Endometrium (tissue), 2 donors: Measurements from ENCODE around the gene ZMYND10.

ENCODE experiments used
- FAIRE-seq: peaks from 2 replicates; lab custom pipeline; 2012; peaks lifted over from hg19 to GRCh38; lab: Jason Lieb, UNC
- donor health status: control.
- donor health status: control.

The ZMYND10 gene

DNA sequence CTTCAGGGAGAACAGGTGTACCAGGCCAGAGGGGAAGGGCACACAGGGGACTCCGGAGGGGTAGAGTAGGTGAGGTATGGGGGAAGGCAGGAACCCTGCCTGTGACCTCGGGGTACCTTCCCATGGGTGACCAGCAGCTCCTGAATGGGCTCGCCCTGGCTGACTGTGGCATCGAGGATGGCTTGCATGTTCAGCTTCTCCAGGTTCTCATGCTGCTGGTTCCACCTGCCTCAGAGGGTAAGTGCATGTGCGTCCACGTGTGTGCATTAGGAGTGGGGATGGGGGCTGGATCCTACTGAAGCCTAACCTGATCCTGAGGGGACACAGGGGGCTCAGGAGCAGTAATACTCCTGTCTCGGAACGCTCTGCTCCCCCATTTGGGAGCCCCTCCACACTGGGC lies 524 bp downstream of the ZMYND10 start:
- FAIRE-seq: no peak

DNA sequence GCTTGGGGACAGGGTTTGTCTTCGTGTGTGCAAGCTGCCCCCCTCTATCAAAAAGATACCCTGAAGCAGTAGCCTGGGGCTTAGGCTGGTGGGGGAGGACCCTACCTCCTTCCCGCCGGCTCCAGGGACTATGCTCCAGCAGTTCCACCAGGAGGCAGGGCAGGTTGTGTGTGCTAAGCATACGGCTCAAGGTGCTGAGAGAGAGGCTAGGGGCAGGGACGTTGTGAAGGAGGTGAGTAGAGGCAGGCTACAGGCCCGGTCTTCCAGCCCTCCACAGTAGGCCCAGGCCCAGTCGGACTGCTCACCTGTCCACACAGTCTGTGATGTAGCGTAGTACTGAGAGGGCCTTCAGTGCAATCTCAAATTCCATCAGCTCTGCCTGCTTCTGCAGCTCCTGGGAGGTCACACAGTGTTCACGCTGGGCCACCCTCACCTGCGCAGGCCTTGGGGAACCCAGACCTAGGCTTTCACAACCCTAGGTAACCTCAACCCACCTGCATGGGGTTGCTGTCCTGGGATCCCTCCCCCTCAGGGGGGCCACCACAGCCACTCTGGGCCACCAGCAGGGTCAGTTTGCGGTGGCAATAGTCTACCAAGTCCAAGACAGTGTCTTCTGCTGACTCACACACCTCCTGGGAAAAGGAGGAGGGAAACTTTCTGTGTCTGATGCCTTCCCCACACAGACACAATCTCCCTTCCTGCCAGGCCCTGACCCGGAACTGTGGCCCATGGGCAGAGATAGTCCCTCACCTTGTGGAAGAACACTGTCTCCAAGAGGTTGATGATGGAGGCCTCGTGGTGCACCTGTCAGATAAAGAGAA lies 2.5 kb downstream of the ZMYND10 start:
- no peak for FAIRE-seq

DNA sequence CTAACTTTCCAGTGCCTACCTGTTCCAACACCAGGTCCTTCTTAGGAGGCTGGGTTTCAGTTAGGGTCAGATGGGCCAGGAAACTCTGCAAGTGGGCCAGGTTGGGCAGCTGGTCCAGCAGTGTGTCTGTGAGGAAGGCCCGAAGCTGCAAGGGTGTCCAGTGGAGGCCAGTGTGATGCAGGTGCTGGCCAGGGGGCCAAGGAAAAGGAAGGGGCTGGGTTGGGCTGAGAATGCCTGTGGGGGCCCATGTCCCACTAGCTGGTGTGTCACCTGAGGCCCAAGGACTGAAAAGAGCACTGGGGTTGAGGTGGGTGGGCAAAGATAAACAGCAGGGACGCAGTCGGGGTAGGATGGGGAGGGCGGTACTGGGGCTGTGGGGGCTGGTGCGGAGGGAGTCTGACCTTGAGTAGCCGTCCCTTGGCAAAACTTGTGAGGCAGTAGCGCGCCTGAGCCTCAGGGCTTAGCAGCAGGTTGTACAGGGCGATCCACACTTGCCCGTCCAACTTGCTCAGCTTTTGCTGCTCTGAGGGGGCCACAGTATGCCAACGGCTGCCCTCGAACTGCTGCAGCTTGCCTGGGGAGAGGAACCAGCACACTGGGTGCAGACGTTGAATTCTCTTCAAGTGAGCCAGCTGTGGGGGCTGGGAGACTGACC lies 3.4 kb downstream of the ZMYND10 start:
- no peak for FAIRE-seq

DNA sequence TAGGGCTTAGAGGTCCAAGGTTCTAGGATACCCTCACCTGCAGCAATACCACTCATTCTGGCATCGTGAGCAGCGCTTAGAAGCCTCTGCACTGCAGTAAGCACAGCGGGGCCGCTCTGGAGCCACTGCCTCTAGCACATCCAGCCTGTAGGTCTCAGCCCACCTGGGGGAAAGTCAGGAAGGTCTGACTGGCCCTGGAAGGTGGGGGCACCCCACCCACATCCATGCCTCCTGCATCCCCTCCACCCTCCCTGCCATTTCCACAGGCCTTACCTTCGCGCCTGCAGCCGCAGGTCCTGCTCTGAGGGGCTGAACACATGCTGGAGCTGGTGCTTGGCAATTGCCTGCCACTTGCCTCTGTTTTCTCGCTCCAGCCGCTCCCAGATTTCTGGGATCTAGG lies 4.0 kb downstream of the ZMYND10 start:
- FAIRE-seq: no peak

DNA sequence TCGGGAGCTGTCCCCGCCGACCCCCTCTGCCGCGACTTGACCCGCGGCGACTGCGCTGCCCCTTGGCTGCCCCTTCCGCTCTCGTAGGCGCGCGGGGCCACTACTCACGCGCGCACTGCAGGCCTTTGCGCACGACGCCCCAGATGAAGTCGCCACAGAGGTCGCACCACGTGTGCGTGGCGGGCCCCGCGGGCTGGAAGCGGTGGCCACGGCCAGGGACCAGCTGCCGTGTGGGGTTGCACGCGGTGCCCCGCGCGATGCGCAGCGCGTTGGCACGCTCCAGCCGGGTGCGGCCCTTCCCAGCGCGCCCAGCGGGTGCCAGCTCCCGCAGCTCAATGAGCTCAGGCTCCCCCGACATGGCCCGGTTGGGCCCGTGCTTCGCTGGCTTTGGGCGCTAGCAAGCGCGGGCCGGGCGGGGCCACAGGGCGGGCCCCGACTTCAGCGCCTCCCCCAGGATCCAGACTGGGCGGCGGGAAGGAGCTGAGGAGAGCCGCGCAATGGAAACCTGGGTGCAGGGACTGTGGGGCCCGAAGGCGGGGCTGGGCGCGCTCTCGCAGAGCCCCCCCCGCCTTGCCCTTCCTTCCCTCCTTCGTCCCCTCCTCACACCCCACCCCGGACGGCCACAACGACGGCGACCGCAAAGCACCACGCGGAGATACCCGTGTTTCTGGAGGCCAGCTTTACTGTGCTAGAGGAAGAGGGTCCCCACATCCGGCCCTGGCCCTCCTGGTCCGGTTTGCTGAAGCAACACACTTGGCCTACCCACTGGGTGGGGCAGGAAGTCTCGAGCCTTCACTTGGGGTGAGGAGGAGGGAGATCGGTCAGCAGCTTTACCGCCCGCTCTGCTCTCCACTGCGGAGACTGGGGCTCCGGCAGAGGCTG lies 4.8 kb downstream of the ZMYND10 start, which contains the start of gene RASSF1:
Gene RASSF1 (minus strand): TSS at position 389 of the 882 bp plus-strand sequence. CDS start 31 bp downstream, at position 358.
- FAIRE-seq: no peak

DNA sequence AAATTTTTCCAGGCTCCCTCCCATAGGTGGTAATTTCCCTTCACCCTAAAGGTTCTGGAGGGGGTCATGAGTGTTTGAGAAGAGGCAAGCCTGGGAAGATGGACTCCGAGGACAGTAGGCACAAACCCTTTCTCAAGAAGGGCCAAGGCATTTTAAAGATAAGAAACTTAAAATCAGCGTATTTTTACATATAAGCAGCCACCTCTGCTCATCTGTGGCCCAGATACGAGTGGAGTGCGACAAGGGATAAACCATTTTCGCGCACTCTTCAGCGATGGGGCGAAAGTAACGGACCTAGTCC lies 5.4 kb downstream of the ZMYND10 start:
- no peak for FAIRE-seq

DNA sequence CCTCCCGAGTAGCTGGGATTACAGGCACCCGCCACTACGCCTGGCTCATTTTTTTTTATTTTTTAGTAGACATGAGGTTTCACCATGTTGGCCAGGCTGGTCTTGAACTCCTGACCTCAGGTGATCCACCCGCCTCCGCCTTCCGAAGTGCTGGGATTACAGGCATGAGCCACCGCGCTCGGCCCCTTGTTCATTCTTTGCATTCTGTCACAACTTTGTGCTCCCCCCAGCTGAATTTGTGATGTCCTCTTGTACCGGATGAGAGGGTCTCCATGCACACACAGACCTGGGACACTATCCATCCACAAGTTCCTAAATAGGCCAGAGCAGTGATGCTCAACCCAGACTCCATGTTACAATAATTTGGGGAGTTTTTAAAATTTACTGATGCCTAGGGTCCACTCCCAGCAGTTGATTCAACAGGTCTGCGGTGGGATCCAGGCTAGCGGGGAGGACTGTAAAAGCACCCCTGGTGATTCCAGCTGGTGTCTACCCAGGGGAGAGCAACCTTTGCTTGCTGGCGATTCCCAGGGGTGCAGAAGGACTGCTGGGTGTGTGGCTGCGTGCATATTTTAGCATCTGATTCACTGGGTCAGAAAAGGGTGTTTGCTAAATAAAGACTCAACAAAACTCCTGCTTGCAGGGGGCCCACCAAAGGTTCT lies 5.9 kb downstream of the ZMYND10 start:
- no peak for FAIRE-seq

DNA sequence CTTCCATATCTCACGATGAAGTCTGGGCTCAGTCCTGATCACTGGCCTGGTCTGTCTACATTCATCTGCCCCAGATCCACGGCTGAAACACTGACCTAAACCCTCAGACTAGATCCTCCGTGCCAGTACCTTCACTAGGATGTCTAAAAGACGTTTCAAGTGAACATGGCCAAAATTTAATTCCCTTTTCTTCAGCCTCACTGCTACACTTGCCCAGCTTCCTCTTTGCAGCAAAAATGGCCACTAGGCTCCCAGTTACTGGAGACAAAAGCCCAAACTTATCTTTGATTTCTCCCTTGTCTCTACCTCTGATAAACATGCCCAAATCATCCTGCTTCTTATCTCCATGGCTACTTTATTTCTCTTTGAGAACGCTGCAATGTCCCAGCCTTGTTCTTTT lies 6.6 kb downstream of the ZMYND10 start:
- no peak for FAIRE-seq

DNA sequence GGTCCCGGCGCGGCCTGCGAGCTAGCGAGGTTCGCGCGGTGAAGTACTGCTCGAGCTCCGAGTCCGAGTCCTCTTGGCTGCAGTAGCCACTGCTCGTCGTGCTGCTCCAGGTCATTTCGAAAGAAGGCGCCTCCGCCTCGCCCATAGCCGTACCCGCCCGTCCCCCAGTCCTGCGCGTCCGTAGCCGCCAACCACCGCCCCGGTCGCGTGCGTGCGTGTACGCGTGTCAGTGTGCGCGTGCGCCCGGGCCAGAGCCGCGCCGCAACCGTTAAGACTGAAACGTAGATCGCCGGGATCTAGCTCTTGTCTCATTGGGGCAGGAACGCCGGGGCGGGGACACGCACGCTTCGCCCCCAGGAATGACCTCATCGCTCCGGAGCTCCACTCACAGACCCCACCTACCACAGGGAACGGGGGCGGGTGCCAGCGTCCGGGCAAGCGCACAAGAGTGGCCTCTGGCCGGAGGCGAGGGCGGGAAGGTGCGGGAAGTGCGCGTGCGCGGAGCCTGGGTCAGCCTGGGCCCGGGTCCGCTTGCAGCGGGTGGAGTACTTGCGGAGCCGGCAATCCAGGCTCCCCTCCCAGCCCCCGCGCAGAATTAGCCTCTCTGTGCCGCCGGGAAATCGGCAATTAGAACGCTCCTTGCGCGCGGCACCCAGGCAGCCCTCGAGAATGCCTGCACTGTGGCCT lies 8.2 kb downstream of the ZMYND10 start:
- FAIRE-seq: peak; percentile 95

DNA sequence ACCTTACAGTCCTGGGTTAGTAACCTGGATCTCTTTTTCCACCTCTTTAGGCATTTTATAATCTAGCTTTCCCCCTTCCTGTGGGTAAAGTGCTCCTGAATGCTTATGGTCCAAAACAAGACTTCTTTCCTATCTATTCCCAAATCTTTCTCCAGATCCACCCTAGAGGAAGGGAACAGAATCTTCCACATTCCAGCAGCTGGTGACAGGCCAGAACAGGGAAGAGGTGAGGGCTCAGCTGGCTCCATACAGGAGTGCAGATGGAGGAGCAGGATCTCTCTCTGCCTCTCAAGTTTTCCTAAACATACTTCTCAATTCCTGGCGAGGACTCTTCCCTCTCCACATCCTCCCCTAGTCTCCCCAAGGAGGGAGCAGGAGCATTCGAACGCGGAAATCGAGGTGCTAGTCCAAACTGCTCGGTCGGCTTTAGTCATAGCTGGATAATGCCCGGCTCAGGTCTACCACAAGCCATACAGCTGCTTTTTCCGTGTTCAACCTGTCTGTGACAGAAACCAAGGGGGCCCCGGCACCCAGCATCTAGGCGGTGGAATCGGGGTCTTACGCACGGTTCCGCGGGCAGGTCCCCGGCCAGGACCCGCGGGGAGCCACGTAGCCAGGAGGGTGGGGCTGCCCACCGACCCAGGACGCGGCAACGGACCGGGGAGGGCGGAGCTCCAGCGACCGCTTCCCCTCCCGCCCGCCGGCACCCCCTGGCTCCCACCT lies 8.9 kb downstream of the ZMYND10 start:
- FAIRE-seq: no peak

DNA sequence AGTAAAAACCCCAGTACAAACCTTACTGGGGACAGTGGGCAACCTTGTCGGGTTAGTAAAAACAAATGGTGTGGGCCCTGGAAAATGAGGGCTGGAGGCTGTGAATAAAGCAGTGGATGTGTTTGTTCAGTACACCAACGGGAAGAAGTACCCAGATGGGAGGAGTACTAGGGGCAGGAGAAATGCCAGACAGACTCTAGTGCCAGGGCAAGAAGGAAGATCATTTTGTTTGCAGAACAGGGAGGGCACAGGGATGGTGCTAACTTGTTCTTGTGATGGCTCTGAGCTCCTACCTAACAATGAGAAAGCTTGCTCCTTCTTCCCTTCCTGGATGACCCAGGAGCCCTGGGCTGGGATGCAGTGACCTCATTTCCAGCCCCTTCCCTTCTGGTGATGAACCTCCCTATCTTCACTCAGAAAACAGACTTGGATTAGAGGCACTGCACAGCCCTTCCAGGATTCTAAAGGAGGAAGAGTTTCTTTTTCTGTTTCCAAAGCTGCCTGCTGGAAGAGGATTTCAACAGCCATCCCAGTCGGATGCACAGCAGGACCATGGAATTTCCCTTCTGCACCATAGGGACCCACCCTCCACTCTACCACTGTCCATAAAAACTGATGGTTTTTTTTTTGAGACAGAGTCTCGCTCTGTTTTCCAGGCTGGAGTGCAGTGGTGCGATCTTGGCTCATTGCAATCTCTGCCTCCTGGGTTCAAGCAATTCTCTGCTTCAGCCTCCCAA lies 11.0 kb downstream of the ZMYND10 start:
- FAIRE-seq: no peak

DNA sequence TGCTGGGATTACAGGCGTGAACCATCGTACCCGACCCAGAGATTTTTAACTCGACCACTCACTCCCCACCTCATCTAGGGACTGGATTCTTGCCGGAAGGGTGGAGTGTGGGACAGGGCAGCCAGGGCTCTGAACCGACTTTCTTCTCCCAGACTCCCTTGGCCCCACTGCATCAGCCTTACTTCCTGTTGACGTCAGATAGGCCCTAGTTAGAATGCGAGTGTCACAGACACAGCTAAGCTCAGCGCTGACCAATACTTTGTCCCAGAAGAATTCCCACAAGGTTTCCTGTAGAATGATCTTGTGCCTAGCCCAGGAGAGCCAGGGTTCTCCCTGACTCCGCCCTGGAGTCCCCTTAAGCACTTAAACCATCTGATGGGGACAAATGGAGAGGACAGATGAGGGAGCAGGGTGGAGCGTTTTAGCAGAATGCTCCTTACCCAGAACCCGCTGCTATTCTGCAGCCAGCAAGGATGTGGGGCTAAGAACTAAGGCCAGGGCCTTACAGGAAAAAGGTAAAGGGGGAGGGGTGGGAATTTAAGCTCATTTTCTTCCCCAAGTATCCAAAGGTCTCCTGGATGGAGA lies 11.7 kb downstream of the ZMYND10 start:
- no peak for FAIRE-seq

DNA sequence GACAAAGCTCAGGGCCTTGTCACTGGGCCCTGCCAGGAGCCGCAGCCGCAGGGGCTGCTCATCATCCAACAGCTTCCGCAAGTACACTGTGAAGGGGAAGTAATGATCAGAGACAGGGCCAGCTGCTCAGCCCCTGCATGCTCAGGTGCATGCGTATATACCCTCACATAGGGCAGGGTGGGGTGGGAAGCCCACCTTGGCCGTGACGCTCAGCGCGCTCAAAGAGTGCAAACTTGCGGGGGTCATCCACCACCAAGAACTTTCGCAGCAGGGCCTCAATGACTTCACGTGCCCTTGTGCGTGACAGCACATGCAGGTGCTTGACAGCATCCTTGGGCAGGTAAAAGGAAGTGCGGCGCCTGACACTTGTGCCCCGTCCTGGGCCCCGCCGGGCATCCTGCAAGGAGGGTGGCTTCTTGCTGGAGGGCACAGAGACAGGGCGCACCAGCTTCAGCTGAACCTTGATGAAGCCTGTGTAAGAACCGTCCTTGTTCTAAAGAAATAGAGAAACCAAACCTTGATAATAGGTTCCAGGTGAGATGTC lies 14.1 kb downstream of the ZMYND10 start:
- no peak for FAIRE-seq

DNA sequence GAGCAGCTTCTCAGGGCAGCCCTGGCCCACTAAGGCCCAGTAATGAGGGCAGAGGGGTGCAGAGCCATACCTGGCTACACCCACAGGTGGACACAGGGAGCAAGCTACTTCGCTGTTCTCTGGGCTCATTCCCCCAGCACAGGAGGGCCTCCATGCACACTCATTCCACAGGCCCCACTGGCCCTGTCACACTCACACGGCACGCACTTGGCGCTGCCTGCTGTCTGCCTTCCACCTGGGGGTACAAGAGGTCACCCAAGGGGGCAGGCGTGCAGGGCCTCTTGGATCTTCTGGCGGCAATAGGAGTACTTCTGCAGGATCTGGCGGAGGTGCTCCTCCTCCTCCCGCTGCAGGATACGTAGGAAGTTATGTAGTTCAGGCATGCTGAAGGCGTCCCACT lies 15.2 kb downstream of the ZMYND10 start:
- no peak for FAIRE-seq

DNA sequence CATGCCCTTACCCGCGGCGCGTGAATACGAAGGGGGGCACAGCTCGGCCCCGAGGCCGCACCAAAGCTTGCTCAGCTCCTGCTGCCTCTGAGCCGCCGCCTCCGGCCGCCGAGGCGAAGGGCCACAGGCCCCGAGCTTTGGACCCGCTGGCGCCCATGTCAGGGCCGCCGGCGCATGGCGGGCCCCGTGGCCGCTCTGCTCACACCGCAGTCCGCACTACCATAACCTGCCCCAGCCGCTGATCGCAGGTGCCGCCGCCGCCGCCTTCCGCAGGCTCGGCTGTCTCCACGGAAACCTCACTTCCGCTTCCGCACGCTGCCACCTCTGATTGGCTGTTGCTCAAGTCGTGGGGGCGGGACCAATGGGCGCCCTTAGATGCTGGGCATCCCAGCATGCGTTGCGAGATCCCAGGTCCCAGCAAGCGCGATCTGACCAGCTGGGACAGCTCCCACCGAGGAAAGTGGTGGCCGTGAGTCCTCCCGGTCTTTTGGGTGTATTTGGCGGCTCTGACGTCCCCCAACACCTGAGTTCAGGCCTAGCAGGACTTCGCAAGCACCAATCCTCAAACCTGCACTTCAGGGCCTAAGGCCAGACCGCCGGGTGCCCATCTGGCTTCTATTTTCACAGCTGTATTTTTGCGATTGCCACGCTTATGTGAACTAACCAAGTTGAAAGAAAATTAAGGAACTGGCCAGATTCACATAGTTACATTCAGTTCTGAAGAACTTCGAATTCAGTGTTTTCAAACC lies 17.4 kb downstream of the ZMYND10 start, which contains the start of gene TUSC2:
Gene TUSC2 (minus strand): TSS at position 281 of the 749 bp plus-strand sequence. CDS start 124 bp downstream, at position 157.
- FAIRE-seq: peak; percentile 90

DNA sequence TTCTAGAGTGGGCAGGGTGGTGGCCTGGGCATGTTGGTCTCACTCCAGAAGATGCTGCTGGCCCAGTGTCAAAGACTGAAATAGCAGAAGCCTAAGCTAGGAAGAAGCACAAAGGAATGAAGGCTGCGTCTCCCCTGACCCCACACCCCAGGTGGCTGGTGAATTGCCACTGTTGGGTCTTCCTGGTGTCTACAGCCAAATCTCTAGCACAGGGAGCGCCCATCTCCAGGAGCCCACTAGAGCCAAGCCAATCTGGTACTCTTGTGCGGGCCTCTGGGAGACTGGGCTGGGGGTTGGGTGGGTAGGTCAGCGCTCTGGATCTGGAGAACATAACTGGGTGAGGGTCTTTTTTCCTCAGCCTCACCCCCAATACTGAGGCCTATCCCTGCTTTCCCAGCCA lies 18.4 kb downstream of the ZMYND10 start:
- FAIRE-seq: no peak

DNA sequence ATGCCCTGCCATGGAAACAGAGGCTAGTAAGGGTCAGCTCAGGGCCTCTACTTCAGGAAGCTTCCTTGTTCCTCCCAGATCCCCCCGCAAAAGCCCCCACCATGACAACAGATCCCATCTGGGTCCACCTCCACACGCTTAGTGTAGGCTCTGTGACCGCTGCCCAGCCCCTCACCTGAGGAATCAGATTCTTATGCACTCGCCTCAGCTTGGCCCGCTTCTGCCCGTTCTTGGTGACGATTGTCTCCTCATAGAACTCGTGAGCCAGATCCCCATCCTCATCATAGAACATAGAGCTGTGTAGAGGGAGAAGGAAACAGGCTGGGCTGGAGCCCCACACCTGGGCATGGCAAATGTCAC lies 19.4 kb downstream of the ZMYND10 start:
- FAIRE-seq: no peak

DNA sequence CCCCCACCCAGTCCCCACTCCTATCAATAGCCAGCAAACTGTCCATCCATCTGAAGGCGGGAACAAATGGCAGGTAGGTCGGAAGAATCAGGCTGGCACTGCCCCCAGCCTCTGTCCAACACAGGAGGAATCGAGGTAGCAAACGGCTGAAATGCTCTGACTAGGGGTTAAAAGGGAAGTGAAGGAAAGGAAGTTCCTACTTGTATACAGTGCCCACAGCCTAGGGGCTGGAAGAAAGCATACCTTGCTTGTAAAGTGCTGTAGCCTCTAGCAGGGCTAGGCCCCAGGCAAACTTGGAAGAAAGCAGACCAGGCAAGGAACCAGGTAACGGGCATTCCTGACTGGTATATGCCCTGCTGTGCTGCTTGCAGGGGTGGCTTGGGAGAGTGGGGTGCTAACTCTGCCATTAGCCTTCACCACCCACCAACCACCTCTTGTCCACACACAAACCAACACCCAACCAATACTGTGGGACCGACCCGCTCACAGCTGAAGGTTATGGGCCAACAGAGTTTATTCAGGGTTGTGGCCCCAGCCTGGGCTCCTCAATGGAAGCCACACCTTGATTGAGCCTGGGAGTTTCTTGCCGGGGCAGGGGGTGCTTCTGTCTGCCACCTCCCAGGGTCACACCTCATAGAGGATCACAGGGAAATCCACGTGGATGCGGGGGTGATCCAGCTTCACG lies 19.9 kb downstream of the ZMYND10 start:
- FAIRE-seq: no peak
